GM15510 (cell line): ENCODE measurements around the gene ALDH1L2.

Source experiments
- POLR2A ChIP-seq: IDR thresholded peaks from 3 replicates; pipeline ENCODE4 v1.6.1; 2011; ENCODE audit warnings: borderline replicate concordance; ENCODE audit not compliant: insufficient read length; ENCODE audit errors: extremely low read depth

Gene ALDH1L2

GRCh38 chr12:105020241-105020962 lies 63.9 kb downstream of the ALDH1L2 start:
- no peak for TF ChIP-seq POLR2A

DNA sequence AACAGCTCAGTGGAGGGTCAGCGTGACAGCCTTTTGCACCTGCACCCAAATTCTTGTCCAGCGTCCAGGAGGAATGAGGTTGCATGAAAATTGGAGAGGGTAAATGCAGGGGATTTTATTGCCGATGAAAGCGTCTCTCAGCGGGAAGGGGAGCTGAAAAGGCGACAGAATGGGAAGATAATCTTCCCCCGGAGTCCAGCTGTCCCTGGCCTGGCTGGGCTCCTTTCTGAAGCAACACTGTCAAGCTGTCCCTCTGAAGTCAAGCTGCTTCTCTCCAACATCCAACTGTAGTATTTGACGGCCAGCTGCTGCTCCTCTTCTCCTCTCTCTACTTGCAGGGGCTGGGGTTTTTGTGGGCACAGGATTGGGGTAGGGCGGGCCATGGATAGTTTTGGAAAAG lies 65.5 kb downstream of the ALDH1L2 start:
- TF ChIP-seq POLR2A, result no peak

DNA sequence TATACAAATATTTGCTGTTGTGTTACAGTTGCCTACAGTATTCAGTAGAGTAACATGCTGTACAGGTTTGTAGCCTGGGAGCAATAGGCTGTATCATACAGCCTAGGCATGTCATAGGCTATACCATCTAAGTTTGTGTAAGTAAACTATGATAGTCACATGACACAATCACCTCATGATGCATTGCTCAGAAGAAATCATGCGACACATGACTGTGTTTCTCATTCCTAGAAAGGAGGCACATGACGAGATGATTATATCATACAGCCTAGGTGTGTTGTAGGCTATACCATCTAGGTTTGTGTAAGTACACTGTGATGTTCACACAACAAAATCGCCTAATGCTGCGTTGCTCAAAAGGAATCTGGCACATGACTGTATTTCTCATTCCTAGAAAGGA lies 66.2 kb downstream of the ALDH1L2 start:
- TF ChIP-seq POLR2A, result no peak

- no peak for TF ChIP-seq POLR2A
Measured at GRCh38 chr12:105015543-105015942, 68.7 kb downstream of the ALDH1L2 start.

DNA sequence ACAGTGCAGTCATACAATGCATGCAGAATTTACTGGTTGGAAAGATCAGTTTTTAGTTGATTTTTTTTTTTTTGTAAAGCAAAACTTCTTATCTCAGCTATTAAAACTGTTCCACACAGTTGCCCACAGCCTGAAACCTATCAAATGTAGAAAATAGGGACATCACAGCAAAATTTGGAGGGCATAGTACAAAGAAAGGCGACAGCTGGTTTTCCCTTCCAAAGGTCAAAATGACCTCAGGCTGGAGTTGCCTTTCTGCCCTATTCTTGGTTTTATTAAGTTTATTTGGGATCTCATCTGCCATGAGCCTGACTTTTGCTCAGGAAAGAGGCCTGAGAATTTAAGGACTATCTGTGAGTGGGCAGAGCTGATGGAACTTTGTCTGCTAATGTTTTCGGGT lies 69.7 kb downstream of the ALDH1L2 start:
- TF ChIP-seq POLR2A, result no peak

DNA sequence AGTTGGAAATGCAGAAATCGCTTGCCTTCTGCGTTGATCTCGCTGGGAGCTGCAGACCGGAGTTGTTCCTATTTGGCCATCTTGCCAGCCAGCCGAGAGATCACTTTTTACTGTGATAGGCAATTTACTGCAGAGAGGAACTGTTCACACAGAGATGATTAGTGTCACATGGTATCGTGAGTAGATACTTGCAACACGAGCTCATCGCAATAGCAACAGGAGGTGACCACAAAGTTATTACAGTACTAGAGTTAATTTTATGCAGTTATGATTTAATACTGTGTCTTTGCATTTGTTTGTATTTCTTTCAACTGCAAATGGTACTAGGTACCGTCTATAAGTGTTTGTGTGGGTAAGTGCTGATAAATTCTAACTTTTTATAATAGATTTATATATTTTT lies 70.4 kb downstream of the ALDH1L2 start:
- no peak for TF ChIP-seq POLR2A

GRCh38 chr12:105001476-105001875 lies 82.8 kb downstream of the ALDH1L2 start:
- TF ChIP-seq POLR2A, result no peak

DNA sequence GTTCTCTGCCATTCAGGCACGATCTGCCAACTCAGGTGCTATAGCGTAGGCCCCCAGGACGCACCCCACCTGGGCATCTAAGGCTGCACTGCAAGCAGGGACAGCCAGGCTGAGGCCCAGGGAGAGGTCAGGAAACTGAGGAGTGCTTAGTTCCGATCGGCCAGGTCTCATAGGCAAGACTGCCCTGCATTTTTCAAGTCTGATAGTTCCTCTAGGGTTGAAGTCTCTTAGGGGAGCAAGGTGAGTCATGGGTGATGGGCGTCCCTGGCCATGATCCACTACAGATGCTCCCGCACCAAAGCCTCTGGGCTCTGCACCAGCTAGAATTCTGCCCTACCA lies 84.9 kb downstream of the ALDH1L2 start:
- no peak for TF ChIP-seq POLR2A

DNA sequence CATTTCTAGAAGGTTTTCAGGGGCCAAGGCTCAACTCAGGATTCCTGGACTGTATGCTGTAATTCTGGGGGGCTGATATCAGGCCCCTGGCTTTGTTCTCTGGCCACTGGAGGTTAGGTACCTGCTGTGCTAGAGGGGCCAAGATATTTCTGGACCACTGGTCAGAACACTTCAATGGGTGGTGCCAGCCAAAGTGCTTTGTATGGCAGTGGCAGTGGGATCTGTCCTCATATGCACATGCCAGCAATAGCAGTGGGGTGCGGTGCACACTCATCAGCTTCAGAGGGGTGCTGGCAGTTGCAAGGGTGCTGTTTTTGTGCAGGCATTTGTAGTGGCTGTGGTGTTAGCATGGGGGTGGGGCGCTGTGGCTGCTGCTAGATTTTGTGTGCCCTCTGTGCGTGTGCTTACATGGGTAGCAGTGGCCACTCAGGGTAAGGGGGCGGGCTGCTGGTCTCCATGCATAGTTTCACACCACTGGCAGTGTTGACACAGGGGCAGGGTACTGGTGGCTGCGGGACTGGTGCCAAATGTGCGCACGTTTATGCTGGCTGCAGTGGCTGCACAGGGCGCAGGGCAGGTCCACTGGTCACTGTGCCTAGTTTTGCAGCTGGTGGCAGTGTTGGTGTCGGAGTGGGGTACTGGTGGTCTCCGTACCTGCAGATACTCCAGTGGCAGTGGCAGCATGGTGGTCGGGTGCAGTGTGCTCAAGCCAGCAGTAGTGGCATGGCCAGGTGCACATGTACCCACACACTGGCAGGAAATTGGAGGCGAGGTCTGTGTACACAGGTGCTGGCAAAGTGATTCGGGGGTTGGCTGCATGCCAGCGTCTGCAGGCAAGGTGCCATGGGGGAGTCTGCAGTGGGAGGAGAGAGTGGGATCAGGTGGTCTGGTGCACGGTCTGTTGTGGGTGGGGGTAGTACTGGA lies 85.6 kb downstream of the ALDH1L2 start:
- no peak for TF ChIP-seq POLR2A

DNA sequence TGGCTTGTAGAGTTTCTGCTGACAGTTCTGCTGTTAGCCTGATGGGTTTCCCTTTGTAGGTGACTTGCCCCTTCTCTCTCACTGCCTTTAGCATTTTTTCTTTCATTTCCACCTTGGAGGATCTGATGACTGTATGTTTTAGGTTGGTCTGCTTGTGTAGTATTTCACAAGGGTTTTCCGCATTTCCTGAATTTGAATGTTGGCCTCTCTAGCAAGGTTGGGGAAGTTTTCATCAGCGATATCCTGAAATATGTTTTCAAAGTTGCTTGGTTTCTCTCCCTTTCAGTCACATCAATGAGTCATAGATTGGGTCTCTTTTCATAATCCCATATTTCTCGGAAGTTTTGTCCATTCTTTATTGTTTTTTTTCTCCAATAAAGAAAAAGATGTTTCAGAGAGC lies 86.7 kb downstream of the ALDH1L2 start:
- TF ChIP-seq POLR2A, result no peak

- no peak for TF ChIP-seq POLR2A
Measured at GRCh38 chr12:104994336-104994735, 89.9 kb downstream of the ALDH1L2 start.

DNA sequence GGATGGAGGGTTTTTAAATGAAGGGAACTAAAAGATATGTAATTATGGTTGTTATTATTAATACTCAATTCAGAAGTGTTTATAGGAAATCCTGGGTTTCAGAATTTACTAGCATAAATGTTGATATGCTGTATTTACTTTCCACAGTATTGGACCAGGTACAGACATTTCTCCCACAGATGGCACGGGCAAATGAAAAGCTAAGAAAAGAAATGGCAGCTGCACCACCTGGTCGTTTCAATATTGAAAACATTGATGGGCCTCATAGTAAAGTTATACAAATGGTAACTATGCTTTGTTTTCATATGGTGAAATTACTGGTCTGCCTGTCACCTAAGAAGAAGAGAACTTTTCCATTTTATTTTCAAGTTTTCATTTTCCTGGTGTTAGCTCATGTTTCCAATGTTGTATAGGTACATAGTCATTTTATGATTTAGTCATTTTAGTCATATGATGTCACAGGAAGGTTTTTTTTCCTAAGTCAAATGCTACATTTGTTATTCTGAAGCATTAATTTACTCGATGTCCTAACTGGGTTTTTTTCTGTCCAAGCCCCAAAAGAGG lies 92.6 kb downstream of the ALDH1L2 start:
- no peak for TF ChIP-seq POLR2A

DNA sequence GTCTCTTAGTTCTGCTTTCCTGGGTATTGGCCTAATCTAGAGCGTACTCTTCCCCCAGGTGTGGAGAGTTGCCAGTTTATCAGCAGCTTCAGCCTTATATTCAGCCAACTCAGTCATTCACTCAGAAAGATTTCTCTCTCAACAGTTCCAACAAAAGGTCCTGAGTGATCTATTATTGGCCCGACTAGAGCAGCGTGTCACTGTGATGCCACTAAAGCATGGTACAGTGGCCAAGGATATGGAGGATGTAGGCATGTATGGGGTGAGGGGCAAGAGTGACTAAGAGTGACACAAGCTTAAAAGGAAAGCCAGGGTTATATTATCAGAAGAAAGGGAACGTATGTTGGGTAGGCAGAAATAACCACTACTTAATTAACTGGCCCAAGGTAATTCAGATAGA lies 93.3 kb downstream of the ALDH1L2 start:
- TF ChIP-seq POLR2A, result no peak

DNA sequence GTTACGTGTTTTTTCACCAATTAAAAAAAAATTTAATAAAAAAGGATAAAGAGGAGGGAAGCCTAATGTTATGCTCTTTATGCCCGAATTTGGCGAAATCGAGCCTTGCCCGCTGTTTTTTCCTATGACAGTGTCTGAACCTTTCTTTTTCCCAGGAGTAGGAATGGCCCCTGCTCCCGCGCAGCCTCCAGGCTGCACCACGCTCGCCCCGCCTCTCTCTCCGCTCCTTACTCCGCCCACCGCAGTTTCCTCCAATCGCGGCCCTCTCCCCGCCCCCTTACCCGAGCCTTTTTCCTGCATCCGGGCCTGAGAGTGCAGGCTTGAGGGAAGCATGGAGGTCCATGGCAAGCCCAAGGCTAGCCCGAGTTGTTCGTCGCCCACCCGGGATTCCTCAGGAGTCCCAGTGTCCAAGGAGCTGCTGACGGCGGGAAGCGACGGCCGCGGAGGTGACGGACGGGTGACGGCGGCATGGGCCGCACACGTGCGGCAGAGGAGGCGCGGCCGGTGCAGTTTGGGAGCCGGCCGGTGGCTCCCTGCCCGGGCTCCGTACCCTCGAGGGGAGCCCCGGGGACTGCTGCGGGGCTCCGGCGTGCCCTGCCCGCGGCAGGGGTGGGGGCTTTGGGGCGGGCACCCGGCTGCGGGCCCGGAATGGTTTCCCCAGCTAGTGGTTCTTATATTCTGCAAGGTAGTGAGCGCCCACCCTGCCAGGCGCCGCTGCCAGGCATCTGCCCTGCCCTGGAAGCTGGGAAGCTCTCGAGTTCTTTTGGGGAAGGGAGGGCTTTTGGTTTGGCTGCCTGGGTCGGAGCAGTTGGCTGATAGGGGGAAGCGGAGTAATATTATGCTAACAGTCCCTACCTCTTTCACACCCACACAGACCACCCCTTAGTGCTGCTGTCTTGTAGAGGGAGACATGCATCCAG lies 98.0 kb downstream of the ALDH1L2 start, which contains the start of gene NOPCHAP1:
TSS of gene NOPCHAP1 (plus strand) at position 295 of the 920 bp plus-strand sequence. CDS start at position 332, 37 bp downstream.
- TF ChIP-seq POLR2A, result peak; percentile 90
